Peyer's patch (tissue), 4 donors: ENCODE data around the gene SNX12.

ENCODE experiments used
- POLR2A ChIP-seq, 2 donors: fragments of 450-650 bp; IDR thresholded peaks; one replicate each; pipeline ENCODE4 v1.5.1; 2017; ENCODE audit warnings: antibody characterized with exemption in 2 of 2, mild to moderate bottlenecking in 2 of 2, moderate library complexity in 2 of 2
- TF ChIP-seq, protein P1 (sequence below), 6 experiments: fragments of 450-650 bp in 4 of 6; fragments of 200-600 bp in 2 of 6; sonication (generic) in 1 of 6; IDR thresholded peaks; one replicate each; pipeline ENCODE4 v1.5.1; 2017 to 2019; ENCODE audit warnings: antibody characterized with exemption in 6 of 6, mild to moderate bottlenecking in 3 of 6, moderate library complexity in 1 of 6

DNA sequence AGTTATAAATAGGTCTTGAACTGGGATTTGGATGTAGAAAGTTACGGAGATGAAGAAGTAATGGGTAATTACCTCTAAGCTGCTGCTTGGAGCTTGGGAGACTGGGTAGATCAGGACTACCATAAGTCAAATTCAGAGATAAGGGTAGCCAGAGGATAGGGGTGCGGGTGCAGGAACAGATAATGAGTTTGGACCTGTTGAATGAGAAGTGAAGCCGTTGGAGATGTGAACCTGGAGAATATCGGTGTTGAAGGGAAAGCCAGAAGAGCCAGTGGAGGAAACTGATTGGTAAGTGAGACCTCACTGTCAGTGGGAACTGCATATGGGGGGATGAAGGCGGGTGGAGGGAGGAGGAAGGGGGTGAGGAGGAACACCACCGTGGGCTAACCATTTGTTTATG is 26.9 kb upstream of the SNX12 start:
- TF ChIP-seq, protein P1, sequence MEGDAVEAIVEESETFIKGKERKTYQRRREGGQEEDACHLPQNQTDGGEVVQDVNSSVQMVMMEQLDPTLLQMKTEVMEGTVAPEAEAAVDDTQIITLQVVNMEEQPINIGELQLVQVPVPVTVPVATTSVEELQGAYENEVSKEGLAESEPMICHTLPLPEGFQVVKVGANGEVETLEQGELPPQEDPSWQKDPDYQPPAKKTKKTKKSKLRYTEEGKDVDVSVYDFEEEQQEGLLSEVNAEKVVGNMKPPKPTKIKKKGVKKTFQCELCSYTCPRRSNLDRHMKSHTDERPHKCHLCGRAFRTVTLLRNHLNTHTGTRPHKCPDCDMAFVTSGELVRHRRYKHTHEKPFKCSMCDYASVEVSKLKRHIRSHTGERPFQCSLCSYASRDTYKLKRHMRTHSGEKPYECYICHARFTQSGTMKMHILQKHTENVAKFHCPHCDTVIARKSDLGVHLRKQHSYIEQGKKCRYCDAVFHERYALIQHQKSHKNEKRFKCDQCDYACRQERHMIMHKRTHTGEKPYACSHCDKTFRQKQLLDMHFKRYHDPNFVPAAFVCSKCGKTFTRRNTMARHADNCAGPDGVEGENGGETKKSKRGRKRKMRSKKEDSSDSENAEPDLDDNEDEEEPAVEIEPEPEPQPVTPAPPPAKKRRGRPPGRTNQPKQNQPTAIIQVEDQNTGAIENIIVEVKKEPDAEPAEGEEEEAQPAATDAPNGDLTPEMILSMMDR (IDR thresholded peaks at IDR 0.05), result no peak
- no peak for TF ChIP-seq POLR2A (IDR thresholded peaks at IDR 0.05)
